ENCODE measurements around the gene CLMP.

CLMP gene

GRCh38 chr11:123051146-123051545 is 143.9 kb downstream of the CLMP start:
- H3K4me3 ChIP-seq (ENCODE audit: low read length): no peak overlapping the region
- 97% methylated on average over 8 of the region's 9 CpGs for WGBS
- H3K9ac ChIP-seq (ENCODE audit: low read depth, low read length): no peak overlapping the region
- H3K9me3 ChIP-seq (ENCODE audit: insufficient read depth, low read depth, low read length): no peaks in the 10 kb centered on the region
- H3K4me1 ChIP-seq (ENCODE audit: insufficient read depth, low read length): no peaks in the 10 kb centered on the region
- no peaks in the 10 kb centered on the region for H3K27me3 ChIP-seq (ENCODE audit: insufficient read depth, low read length)
- H3K36me3 ChIP-seq (ENCODE audit: insufficient read depth, low read length): peaks cover 16% of the 10 kb centered on the region
- no peak overlapping the region for H3K27ac ChIP-seq (ENCODE audit: low read depth, low read length)

- Histone ChIP-seq H3K9ac (ENCODE audit: low read depth, low read length) (no peak overlapping the region), H3K27ac (ENCODE audit: low read depth, low read length) (no peak overlapping the region)
- 98% methylated on average over 3 of the region's 3 CpGs for WGBS
These were observed 147.1 kb downstream of the CLMP start for GRCh38 chr11:123047947-123048293.

GRCh38 chr11:123047266-123047946 is 147.6 kb downstream of the CLMP start:
- no peak overlapping the region for H3K9ac ChIP-seq (ENCODE audit: low read depth, low read length)
- H3K4me3 ChIP-seq (ENCODE audit: low read length): no peak overlapping the region
- H3K4me1 ChIP-seq (ENCODE audit: insufficient read depth, low read length): no peaks in the 10 kb centered on the region
- no peaks in the 10 kb centered on the region for H3K36me3 ChIP-seq (ENCODE audit: insufficient read depth, low read length)
- 89% methylated on average over 18 of the region's 18 CpGs for WGBS
- H3K27ac ChIP-seq (ENCODE audit: low read depth, low read length): no peak overlapping the region
- no peaks in the 10 kb centered on the region for H3K27me3 ChIP-seq (ENCODE audit: insufficient read depth, low read length)
- H3K9me3 ChIP-seq (ENCODE audit: insufficient read depth, low read depth, low read length): no peaks in the 10 kb centered on the region

More at GRCh38 chr11:123047947-123048293, 147.1 kb downstream of the CLMP start:
- Histone ChIP-seq H3K36me3 (ENCODE audit: insufficient read depth, low read length) (no peaks in the 10 kb centered on the region), H3K4me3 (ENCODE audit: low read length) (no peak overlapping the region), H3K9me3 (ENCODE audit: insufficient read depth, low read depth, low read length) (no peaks in the 10 kb centered on the region), H3K27me3 (ENCODE audit: insufficient read depth, low read length) (no peaks in the 10 kb centered on the region), H3K4me1 (ENCODE audit: insufficient read depth, low read length) (no peaks in the 10 kb centered on the region)

- Histone ChIP-seq H3K9me3 (ENCODE audit: insufficient read depth, low read depth, low read length) (no peaks in the 10 kb centered on the region), H3K27me3 (ENCODE audit: insufficient read depth, low read length) (no peaks in the 10 kb centered on the region), H3K36me3 (ENCODE audit: insufficient read depth, low read length) (no peaks in the 10 kb centered on the region), H3K4me1 (ENCODE audit: insufficient read depth, low read length) (no peaks in the 10 kb centered on the region), H3K27ac (ENCODE audit: low read depth, low read length) (no peak overlapping the region), H3K9ac (ENCODE audit: low read depth, low read length) (no peak overlapping the region), H3K4me3 (ENCODE audit: low read length) (no peak overlapping the region)
- 93% methylated on average over 5 of the region's 5 CpGs for WGBS
These were observed 148.4 kb downstream of the CLMP start for GRCh38 chr11:123046473-123047259.

- WGBS: 100% methylated on average over 1 of the region's 1 CpG
- H3K27me3 ChIP-seq (ENCODE audit: insufficient read depth, low read length): no peaks in the 10 kb centered on the region
- no peaks in the 10 kb centered on the region for H3K9me3 ChIP-seq (ENCODE audit: insufficient read depth, low read depth, low read length)
- no peak overlapping the region for H3K4me3 ChIP-seq (ENCODE audit: low read length)
- H3K4me1 ChIP-seq (ENCODE audit: insufficient read depth, low read length): no peaks in the 10 kb centered on the region
- no peak overlapping the region for H3K9ac ChIP-seq (ENCODE audit: low read depth, low read length)
- H3K36me3 ChIP-seq (ENCODE audit: insufficient read depth, low read length): no peaks in the 10 kb centered on the region
- no peak overlapping the region for H3K27ac ChIP-seq (ENCODE audit: low read depth, low read length)
These were observed 149.9 kb downstream of the CLMP start for GRCh38 chr11:123045101-123045500.

- H3K9ac ChIP-seq (ENCODE audit: low read depth, low read length): no peak overlapping the region
- 90% methylated on average over 10 of the region's 10 CpGs for WGBS
- H3K4me1 ChIP-seq (ENCODE audit: insufficient read depth, low read length): no peaks in the 10 kb centered on the region
- no peaks in the 10 kb centered on the region for H3K9me3 ChIP-seq (ENCODE audit: insufficient read depth, low read depth, low read length)
- H3K27me3 ChIP-seq (ENCODE audit: insufficient read depth, low read length): no peaks in the 10 kb centered on the region
- H3K27ac ChIP-seq (ENCODE audit: low read depth, low read length): no peak overlapping the region
- H3K4me3 ChIP-seq (ENCODE audit: low read length): no peak overlapping the region
- H3K36me3 ChIP-seq (ENCODE audit: insufficient read depth, low read length): no peaks in the 10 kb centered on the region
These were observed 153.9 kb downstream of the CLMP start for GRCh38 chr11:123041185-123041584.

GRCh38 chr11:123040111-123040432 is 155.0 kb downstream of the CLMP start:
- no peak overlapping the region for H3K9ac ChIP-seq (ENCODE audit: low read depth, low read length)
- H3K27ac ChIP-seq (ENCODE audit: low read depth, low read length): no peak overlapping the region
- H3K9me3 ChIP-seq (ENCODE audit: insufficient read depth, low read depth, low read length): no peaks in the 10 kb centered on the region
- H3K36me3 ChIP-seq (ENCODE audit: insufficient read depth, low read length): no peaks in the 10 kb centered on the region
- H3K4me3 ChIP-seq (ENCODE audit: low read length): no peak overlapping the region
- no peaks in the 10 kb centered on the region for H3K4me1 ChIP-seq (ENCODE audit: insufficient read depth, low read length)
- no peaks in the 10 kb centered on the region for H3K27me3 ChIP-seq (ENCODE audit: insufficient read depth, low read length)
- 79% methylated on average over 11 of the region's 11 CpGs for WGBS

GRCh38 chr11:123035831-123036230 is 159.2 kb downstream of the CLMP start:
- no peak overlapping the region for H3K27ac ChIP-seq (ENCODE audit: low read depth, low read length)
- H3K4me3 ChIP-seq (ENCODE audit: low read length): no peak overlapping the region
- WGBS: 94% methylated on average over 10 of the region's 10 CpGs
- H3K4me1 ChIP-seq (ENCODE audit: insufficient read depth, low read length): no peaks in the 10 kb centered on the region
- no peaks in the 10 kb centered on the region; the same call in 1 of the 2 replicates for H3K27me3 ChIP-seq (ENCODE audit: insufficient read depth, low read length)
- no peaks in the 10 kb centered on the region for H3K9me3 ChIP-seq (ENCODE audit: insufficient read depth, low read depth, low read length)
- H3K36me3 ChIP-seq (ENCODE audit: insufficient read depth, low read length): no peaks in the 10 kb centered on the region
- H3K9ac ChIP-seq (ENCODE audit: low read depth, low read length): no peak overlapping the region

GRCh38 chr11:123034597-123034996 is 160.5 kb downstream of the CLMP start:
- Histone ChIP-seq H3K9me3 (ENCODE audit: insufficient read depth, low read depth, low read length) (no peaks in the 10 kb centered on the region), H3K9ac (ENCODE audit: low read depth, low read length) (no peak overlapping the region), H3K36me3 (ENCODE audit: insufficient read depth, low read length) (no peaks in the 10 kb centered on the region), H3K27me3 (ENCODE audit: insufficient read depth, low read length) (no peaks in the 10 kb centered on the region; the same call in 1 of the 2 replicates), H3K4me3 (ENCODE audit: low read length) (no peak overlapping the region), H3K4me1 (ENCODE audit: insufficient read depth, low read length) (no peaks in the 10 kb centered on the region), H3K27ac (ENCODE audit: low read depth, low read length) (no peak overlapping the region)
- 89% methylated on average over 6 of the region's 6 CpGs for WGBS

- no peaks in the 10 kb centered on the region for H3K4me1 ChIP-seq (ENCODE audit: insufficient read depth, low read length)
- H3K4me3 ChIP-seq (ENCODE audit: low read length): no peak overlapping the region
These were observed 161.2 kb downstream of the CLMP start for GRCh38 chr11:123033895-123034294.

GRCh38 chr11:123030517-123030916 is 164.5 kb downstream of the CLMP start:
- no peak overlapping the region for H3K4me3 ChIP-seq (ENCODE audit: low read length)
- no peak overlapping the region for H3K9ac ChIP-seq (ENCODE audit: low read depth, low read length)
- 70% methylated on average over 4 of the region's 4 CpGs for WGBS
- no peaks in the 10 kb centered on the region for H3K36me3 ChIP-seq (ENCODE audit: insufficient read depth, low read length)
- no peaks in the 10 kb centered on the region for H3K4me1 ChIP-seq (ENCODE audit: insufficient read depth, low read length)
- no peaks in the 10 kb centered on the region for H3K9me3 ChIP-seq (ENCODE audit: insufficient read depth, low read depth, low read length)
- no peak overlapping the region for H3K27ac ChIP-seq (ENCODE audit: low read depth, low read length)
- no peaks in the 10 kb centered on the region; the same call in 1 of the 2 replicates for H3K27me3 ChIP-seq (ENCODE audit: insufficient read depth, low read length)

More at GRCh38 chr11:123033895-123034294, 161.2 kb downstream of the CLMP start:
- no peak overlapping the region for H3K9ac ChIP-seq (ENCODE audit: low read depth, low read length)
- H3K9me3 ChIP-seq (ENCODE audit: insufficient read depth, low read depth, low read length): no peaks in the 10 kb centered on the region
- H3K27me3 ChIP-seq (ENCODE audit: insufficient read depth, low read length): no peaks in the 10 kb centered on the region; the same call in 1 of the 2 replicates
- H3K36me3 ChIP-seq (ENCODE audit: insufficient read depth, low read length): no peaks in the 10 kb centered on the region
- 78% methylated on average over 10 of the region's 10 CpGs for WGBS
- H3K27ac ChIP-seq (ENCODE audit: low read depth, low read length): no peak overlapping the region

Measured in HUES64 (cell line).